PC-3 (cell line): ENCODE results near the gene LYVE1.

Source experiments
- EZH2 ChIP-seq: fragments of 300-600 bp; sonication (generic); IDR thresholded peaks from one replicate; pipeline ENCODE4 v1.6.1; 2017; ENCODE audit warnings: antibody characterized with exemption, mild to moderate bottlenecking, low read length; ENCODE audit not compliant: unreplicated experiment
- EZH2phosphoT487 ChIP-seq: fragments of 300-600 bp; sonication (generic); IDR thresholded peaks from 2 replicates; pipeline ENCODE4 v1.6.1; 2018; ENCODE audit warnings: mild to moderate bottlenecking, antibody characterized with exemption, low read length, borderline replicate concordance
- TF ChIP-seq, protein P1 (sequence below): fragments of 300-600 bp; sonication (generic); conservative IDR thresholded peaks from 2 replicates; pipeline ENCODE4 v1.5.1; 2017; ENCODE audit warnings: antibody characterized with exemption, low read depth, mild to moderate bottlenecking, low read length

DNA sequence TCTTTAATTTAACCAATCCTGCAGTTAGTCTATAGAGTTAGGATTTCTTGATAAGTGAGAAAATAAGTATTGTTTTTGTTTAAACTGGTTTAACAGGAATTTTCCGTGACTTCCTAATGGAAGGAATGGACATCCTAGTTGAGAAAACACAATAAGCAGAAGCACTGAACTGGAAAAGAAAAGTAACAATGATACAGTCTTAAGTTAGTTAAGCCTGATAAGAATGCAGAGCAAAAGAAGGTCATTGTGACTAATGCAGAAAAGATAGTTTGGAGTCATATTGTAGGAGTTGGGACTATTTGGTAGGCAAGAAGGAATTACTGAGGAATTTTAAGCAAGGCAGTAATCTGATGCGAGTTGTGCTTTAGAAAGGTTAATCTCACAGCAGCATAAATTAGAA, 39.2 kb downstream of the LYVE1 start:
- TF ChIP-seq EZH2 (no peak), EZH2phosphoT487 (no peak)
- TF ChIP-seq, protein P1, sequence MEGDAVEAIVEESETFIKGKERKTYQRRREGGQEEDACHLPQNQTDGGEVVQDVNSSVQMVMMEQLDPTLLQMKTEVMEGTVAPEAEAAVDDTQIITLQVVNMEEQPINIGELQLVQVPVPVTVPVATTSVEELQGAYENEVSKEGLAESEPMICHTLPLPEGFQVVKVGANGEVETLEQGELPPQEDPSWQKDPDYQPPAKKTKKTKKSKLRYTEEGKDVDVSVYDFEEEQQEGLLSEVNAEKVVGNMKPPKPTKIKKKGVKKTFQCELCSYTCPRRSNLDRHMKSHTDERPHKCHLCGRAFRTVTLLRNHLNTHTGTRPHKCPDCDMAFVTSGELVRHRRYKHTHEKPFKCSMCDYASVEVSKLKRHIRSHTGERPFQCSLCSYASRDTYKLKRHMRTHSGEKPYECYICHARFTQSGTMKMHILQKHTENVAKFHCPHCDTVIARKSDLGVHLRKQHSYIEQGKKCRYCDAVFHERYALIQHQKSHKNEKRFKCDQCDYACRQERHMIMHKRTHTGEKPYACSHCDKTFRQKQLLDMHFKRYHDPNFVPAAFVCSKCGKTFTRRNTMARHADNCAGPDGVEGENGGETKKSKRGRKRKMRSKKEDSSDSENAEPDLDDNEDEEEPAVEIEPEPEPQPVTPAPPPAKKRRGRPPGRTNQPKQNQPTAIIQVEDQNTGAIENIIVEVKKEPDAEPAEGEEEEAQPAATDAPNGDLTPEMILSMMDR: no peak
